NCI-H2196 treated with DMSO at 0.1 percent for 48 hours (cell line): ENCODE results near the gene TPBGL.

ENCODE experiments used
- DNase-seq: peaks from one replicate; lab custom pipeline; 2025; ENCODE audit not compliant: unreplicated experiment; lab: John Stamatoyannopoulos, UW

Gene TPBGL

GRCh38 chr11:75291741-75292140, 51.2 kb downstream of the TPBGL start:
- no peak for DNase-seq

- DNase-seq, result no peak
Observed at GRCh38 chr11:75292943-75293342, 52.4 kb downstream of the TPBGL start.
